Skeletal muscle cell (primary cell): ENCODE results near the gene CACNA1B.
"Not testable (repeated sequence)": the region's sequence is repeated elsewhere in the genome, so short reads cannot be mapped to it uniquely, and the experiment has no call there.

ENCODE experiments used
- DNase-seq: peaks from one replicate; pipeline ENCODE4 v3.0.0-alpha.2; 2010; ENCODE audit warnings: low read depth
- H3K4me3 ChIP-seq: 2 replicates; pipeline ENCODE4 v1.5.1; 2011; ENCODE audit warnings: low read depth, mild to moderate bottlenecking, control low read depth, low read length, moderate library complexity

CACNA1B gene

DNA sequence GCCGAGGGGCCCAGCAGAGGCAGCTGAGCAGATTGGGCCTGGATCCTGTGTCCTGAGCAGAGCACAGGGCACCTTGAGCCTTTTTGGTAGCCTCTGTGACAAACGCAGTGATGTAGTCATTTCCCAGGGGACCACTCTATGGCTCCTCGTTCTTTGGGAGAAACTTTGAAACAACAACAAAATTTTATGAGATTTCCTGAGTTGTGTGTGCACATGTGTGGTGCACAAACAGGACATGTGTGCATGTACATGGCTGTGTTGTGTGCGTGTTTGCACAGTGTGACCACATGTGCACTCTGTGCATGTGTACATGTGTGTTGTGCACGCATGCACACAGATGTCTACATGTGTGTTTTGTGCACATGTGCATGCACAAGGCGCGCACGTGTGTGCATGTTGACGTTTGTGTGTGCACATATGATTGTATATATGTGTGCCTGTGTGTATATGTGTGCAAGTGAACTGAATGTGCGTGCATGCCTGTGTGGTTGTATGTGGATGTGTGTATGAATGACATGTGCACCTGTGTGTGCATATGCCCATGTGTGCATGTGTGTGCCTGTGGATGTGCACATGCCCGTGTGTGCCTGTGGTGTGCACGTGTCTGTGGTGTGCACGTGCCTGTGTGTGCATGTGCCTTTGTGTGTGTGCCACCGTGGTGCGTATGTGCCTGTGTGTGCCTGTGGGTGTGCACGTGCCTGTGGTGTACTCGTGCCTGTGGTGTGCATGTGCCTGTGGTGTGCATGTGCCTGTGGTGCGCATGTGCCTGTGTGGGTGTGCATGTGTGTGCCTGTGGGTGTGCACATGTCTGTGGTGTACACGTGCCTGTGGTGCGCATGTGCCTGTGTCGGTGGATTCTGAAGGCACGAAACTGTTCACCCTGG lies 221.6 kb downstream of the CACNA1B start:
- DNase-seq: no peak
- H3K4me3 ChIP-seq: no peak overlapping the region

DNA sequence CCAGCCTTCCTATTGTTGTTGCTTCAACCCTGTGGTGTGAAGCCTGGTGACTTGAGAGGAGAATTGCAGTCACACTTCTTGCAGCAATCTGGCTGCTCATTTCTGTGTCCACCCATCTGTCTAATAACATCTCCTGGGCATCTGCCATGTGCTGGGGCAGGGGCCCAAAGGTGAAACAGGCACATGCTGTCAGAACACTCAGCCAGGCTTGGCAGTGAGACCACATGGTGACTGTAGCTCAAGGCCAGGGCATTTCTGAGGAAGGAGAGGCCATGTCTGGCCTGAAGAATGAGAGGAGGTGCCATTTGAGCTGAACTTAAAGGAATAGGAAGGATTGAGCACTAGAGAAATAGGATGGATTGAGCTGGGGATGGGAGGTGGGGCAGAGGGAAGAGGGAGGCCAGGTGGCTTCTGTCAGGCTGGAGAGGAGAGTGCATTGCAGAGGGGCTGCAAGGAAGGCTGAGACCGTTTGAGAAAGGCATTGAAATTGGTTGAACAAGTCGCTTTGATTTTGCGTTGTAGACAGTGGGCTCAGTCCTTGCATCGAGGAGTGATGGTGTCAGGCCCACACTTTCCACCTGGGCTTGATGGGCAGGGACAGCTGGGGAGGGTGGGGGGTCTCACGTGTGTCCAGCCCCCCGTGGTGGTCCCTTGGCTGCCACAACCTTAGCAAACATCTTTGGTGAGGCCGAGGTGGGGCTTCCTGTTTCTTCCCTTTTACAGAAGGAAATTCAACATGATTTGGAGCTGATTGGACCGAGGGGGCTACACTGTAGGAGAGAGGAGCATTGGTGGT lies 222.4 kb downstream of the CACNA1B start:
- H3K4me3 ChIP-seq: no peak overlapping the region
- DNase-seq: no peak

DNA sequence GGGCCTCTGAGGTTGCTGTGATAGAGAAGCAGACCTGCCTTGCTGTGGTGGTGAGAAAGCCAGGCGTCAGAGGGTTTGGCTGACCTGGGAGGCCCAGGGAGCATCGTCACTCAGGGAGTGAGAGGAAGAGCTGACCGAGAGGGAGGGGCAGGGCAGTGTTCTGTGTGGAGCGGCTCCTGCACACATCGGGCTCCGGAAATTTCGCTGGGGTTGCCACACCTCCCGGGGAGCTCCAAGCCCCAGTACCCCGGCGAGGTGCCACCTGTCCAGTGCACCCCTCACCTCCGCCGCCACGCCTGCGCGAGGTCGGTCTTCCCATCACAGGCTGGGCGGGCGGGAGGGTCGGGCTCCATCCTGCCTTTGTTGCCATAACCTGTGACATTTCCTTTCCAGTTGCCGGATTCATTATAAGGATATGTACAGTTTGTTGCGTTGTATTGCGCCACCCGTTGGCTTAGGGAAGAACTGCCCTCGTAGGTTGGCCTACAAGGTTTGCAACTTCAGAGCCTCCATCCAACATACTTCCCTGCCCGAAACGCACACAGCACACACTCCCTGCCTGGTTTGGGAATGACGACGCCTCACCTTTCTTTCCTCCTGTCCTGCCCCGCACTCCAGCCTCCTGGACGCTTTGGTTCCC lies 223.2 kb downstream of the CACNA1B start:
- H3K4me3 ChIP-seq: no peak overlapping the region
- no peak for DNase-seq

DNA sequence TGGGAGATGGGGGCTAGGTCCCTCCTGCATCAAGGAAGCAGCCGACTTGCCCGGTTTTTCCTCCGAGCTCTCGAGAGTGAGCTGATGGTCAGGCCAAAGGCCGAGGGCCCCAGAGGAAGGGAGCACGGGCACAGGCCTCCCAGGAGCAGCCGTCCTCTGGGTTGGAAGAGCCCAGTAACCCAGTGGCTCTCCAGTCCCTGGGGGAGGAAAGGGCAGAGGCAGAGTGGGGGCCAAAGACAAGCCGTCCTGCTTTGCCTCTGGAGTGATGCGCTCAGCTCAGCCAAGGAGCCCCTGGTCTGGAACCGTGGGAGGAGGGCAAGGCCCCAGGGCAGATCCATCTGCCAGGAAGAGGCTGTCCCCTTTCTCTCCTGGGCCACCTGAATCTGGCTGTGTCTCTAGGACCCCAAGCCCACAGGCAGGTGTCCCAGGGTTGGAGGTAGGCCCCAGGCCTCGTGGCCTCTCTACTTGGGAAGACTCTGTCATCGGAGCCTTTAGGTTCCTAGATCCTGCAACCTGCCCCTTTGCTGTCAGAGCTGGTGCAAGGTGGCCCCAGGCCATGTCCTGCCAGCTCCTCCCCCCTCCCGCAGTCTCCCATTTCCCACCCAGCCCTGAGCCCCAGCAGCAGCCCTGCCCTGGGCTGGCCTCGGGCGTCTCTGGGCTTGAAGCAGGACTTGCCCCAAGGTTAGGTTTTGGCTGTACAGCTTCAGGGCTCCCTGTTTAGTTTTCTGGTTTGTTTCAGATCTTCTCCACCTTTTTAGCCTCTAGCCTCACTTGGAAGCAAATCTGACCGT lies 224.1 kb downstream of the CACNA1B start:
- DNase-seq: no peak
- no peak overlapping the region for H3K4me3 ChIP-seq

DNA sequence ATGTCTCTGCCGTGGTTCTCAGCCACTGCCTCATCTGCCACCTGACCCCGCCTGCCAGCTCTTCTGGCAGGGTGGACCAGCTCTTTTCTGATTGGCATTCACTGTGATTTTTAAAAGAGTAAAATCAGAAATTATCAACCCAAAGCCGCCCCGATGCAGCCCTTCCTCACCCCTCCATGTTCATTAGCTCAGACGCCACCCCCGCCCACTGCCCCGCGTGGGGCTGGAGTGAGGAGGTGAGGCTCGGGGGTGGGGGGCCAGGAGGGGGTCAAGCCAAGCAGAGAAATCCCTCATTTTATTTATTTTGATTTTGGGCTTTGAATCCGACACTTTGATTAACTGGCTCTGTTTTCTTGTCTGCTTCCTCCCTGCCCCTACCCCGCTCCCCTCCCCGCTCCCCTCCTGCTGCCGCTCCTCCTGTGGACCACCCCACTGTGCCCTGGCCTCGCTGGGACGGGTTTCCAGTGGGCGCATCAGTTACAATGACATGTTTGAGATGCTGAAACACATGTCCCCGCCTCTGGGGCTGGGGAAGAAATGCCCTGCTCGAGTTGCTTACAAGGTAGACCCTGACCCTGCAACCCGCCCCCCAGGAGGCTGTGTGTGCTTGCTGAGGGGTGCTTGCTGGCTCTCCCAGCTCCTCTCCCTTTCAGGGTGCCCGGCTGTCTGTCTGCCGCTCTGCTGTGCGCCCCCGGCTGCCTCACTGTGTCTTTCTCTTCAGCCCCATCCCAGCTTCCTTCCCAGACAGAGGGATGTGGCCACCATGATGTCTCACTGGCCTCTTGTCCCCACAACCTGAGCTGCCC lies 224.9 kb downstream of the CACNA1B start:
- DNase-seq: no peak
- no peak overlapping the region for H3K4me3 ChIP-seq

DNA sequence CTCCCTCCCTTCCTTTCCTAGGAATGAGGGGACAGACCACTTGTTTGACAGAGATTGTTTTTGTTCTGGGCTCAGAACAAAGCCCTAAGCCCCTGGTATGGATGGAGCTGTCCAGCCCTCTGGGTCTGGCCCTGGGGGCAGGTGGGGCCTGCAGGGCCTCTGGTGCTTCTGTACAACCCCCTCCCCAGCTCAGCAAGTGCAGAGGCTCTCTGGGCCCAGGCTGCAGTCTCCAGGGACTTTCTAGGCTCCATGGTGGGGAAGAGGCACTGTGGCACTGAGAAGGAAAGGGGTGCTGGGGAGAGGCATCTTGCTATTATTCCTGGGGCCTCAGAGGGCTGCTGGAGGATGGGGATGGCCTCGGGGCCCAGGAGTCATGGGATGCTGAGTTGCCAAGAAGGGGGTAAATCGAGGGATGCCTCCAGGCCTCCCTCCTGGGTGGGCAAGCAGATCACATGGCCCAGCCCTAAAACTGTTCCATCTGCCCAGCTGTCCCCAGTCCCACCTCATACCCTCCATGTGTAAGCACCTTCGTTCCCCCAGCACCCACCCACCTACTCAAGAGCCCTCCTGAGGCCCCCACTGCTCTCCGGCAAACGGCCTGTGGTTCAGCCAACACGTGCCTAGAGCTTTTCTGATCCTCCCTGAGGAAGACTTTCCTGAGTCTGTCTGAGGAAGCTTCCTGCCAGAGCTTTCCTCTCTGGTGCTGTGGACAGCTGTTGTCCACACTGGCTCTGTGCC lies 225.7 kb downstream of the CACNA1B start:
- H3K4me3 ChIP-seq: no peak overlapping the region
- no peak for DNase-seq

DNA sequence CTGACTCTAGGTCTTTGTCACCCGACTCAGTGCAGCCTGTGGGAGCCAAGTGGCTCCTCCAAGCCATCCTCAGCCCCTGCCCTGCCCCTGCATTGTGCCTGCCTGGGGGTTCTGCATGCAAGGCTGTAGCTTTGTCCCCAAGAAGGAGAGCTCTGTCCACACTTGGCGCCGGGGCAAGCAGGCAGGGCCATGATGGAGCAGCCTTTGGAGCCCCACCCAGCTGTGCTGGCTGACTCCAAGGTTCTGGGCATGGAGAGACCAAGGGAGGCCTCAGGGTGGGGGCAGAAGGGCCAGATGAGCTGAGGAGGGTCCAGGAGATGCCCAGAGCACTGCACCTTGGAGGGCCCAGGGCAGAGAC lies 226.2 kb downstream of the CACNA1B start:
- DNase-seq: no peak
- no peak overlapping the region for H3K4me3 ChIP-seq

DNA sequence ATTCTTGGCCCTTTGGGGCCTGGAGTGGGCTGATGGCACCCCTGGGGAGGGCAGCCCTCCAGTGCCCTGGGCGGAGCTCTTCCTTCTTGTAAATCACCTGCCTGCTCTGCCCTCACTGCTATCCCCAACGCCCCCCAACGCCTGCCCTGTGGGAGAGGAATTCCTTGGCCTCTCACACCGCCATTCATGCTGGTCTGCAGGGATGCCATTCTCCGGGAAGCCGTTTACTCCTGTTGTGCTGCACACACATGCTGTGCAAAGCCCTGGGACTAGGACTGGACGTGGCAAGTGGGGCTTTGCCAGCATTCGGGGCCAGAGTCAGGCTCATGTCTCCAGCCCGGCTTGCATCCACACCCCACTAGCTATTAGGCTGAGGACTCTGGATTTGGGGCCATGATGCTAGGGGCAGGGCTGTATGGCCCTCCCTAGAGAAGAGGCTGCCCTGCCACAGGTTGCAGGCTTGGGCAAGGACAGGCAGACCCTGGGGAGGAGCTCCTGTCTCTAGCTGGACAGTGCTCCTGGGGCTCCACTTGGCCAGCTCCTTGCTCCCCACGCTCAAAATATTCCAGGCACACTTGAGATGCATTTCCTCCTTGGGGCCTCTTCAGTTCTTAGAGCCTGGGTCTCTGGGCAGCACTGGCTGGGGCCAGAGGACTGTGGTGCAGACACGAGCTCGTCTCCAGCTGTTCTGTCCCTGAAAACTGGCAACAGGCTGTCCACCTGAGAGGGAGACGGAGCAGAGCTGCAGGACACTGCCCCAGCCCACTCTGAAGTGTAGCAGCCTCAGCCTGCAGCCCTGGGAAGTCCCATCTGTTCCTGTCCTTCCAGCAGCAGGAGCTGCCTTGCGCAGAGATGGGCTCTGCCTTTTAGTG lies 226.9 kb downstream of the CACNA1B start:
- DNase-seq: no peak
- H3K4me3 ChIP-seq: no peak overlapping the region

DNA sequence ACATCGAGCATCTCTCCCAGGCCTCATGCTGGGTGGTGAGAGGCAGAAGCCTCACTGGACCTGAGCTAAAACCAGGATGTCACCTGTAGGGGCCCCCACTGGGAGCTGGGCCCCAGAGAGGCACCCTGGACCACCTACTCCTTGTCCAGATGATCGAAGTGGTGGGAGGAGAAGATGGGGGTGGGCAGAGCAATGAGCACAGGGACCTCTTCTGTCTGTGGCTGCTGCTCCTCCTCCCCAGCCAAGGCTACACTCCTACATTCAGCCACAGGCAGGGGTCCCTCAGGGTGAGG lies 227.5 kb downstream of the CACNA1B start:
- DNase-seq: no peak
- H3K4me3 ChIP-seq: no peak overlapping the region

DNA sequence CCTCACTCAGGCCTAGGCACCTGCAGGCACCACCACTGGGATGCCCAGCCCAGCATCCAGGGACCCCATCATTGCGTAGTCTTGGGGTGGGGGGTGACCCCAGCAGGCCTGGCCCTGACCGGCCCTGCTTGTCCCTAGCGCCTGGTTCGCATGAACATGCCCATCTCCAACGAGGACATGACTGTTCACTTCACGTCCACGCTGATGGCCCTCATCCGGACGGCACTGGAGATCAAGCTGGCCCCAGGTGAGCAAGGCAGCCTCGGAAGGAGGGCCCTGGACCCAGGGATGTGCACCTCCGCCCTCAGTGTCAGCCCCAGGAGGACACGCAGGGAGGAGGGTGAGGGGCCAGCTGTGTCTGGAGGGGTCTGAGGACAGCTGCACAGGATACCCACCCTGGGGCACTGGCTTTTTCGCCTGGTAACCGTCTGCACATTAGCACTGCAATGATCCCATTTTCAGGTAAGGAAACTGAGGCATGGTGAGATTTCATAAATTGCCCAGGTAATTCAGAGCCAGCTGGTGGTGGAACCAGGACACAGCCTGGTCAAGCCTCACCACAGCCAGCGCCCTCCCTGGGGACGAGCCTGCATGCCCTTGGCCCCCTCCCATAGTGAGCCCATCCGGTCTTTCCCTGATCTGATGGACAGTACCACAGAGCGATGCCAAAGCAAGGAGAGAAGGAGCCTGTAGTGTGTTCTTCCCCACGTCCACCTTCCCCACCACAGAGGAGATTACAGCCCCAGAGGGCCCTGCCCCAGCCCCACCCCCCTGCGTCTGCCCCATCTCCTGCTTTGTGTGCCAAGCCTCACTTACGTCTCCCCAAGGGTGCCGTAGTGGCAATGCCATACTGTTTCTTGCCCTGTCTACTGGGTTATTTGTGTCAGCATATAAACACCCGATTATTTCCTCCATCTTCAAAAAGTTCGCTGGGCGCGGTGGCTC lies 228.3 kb downstream of the CACNA1B start:
- no peak overlapping the region for H3K4me3 ChIP-seq

DNA sequence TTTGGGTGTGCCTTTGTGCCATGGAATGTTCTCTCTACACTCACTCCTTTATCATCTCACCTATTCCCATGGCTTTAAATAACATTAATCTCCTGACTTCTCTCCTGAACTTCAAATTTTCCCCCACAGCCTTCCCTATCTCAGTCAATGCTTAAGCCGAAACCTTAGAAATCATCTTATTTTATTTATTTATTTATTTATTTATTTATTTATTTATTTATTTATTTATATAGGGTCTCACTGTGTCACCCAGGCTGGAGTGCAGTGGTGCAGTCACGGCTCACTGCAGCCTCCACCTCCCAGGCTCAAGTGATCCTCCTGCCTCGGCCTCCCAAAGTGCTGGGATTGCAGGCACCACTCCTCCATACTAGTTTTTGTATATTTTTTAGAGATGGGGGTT lies 229.5 kb downstream of the CACNA1B start:
- H3K4me3 ChIP-seq, DNase-seq: not testable (repeated sequence)

More for the DNA sequence above, 228.3 kb downstream of the CACNA1B start:
- no peak for DNase-seq

DNA sequence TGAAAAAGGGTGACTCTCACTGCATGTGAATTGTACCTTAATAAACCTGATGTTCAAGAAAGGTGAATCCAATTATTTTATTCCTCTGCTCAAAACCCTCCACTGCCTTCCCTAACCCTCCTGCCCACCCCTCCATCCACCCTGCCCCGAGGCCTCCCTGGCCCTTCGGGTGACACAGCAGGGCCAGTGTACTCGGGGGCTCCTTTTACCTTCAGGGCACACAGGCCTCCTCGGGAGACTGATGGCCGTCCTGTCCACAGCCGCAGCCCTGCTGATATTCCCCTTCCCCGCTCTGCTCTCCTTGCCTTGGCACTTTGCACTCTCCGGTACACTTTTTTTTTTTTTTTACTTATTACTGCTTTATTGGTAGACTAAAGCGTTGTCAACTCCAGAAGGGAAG lies 234.0 kb downstream of the CACNA1B start:
- no peak for DNase-seq

DNA sequence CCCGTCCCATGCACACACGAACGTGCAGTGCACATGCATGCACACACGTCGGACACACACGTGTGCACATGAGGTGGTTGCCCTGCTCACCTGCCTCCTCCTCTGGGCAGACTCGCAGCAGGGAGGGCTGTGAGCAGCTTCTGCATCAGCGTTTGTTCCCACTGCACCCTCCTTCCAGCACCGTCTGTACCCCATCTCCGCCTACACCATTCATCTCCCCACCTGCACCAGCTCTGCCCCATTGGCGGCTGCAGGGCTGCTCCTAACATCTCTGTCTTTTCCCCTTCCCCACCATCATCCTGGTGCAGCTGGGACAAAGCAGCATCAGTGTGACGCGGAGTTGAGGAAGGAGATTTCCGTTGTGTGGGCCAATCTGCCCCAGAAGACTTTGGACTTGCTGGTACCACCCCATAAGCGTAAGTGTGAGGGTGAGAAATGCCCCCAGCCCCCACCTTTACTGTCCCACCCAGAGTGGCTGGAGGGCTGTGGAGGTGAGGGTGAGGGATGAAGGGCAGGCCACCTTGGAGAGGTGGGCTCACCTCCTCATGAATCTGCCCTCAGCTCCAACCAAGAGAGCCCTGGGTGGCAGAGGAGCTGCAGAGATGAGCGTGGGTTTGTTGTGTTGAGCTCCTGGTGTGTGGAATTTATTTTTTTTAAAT lies 234.6 kb downstream of the CACNA1B start:
- no peak for DNase-seq
- H3K4me3 ChIP-seq: no peak overlapping the region

More for the DNA sequence above, 234.0 kb downstream of the CACNA1B start:
- H3K4me3 ChIP-seq: no peak overlapping the region

DNA sequence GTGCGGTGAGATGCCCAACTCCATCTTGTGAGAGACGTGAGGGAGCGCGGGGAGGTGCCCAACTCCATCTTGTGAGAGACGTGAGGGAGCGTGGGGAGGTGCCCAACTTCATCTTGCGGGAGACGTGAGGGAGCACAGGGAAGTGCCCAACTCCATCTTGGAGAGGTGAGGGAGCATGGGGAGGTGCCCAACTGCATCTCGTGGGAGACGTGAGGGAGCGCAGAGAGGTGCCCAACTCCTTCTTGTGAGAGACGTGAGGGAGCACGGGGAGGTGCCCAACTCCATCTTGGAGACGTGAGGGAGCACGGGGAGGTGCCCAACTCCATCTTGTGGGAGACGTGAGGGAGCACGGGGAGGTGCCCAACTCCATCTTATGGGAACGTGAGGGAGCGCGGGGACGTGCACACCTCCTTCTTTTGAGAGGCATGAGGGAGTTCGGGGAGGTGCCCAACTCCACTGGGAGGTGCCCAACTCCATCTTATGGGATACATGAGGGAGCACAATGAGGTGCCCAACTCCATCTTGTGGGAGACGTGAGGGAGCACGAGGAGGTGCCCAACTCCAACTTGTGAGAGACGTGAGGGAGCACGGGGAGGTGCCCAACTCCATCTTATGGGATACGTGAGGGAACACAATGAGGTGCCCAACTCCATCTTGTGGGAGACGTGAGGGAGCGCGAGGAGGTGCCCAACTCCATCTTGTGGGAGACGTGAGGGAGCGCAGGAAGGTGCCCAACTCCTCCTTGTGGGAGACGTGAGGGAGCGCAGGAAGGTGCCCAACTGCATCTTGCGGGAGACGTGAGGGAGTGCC lies 235.4 kb downstream of the CACNA1B start:
- no peak for DNase-seq
- H3K4me3 ChIP-seq: no peak overlapping the region

DNA sequence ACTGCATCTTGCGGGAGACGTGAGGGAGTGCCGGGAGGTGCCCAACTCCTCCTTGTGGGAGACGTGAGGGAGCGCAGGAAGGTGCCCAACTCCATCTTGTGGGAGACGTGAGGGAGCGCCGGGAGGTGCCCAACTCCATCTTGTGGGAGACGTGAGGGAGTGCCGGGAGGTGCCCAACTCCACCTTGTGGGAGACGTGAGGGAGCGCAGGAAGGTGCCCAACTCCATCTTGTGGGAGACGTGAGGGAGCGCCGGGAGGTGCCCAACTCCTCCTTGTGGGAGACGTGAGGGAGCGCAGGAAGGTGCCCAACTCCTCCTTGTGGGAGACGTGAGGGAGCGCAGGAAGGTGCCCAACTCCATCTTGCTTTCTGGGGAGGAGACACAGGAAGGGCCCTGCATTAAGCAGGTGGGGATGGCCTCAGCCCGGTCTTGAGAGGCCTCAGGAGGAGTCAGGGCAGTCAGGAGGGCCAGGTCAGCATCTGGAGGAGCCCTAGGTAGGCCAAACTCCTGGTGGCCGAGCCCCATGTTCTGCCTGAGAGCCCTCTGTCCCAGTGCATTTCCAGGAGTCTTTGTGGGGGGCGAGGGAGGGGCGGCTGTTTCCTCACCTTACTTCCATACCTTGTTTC lies 236.2 kb downstream of the CACNA1B start:
- H3K4me3 ChIP-seq, DNase-seq: not testable (repeated sequence)
